MM.1S (cell line): ENCODE results near the gene ZMYND12.

ENCODE experiments used
- DNase-seq: peaks from one replicate; pipeline ENCODE4 v3.0.0-alpha.2; 2015
- H2AFZ ChIP-seq: fragments of 300-600 bp; sonication (generic); 2 replicates; pipeline ENCODE4 v1.6.0; 2016; ENCODE audit warnings: antibody characterized with exemption, low read length
- H3F3A ChIP-seq: fragments of 300-600 bp; sonication (generic); 2 replicates; pipeline ENCODE4 v1.6.1; 2016; ENCODE audit warnings: mild to moderate bottlenecking, antibody characterized with exemption, low read length, moderate library complexity, mixed read lengths; ENCODE audit not compliant: insufficient read depth
- H3K27ac ChIP-seq: fragments of 300-600 bp; sonication (generic); 2 replicates; pipeline ENCODE4 v1.5.1; 2016; ENCODE audit warnings: mild to moderate bottlenecking, low read length
- H3K27me3 ChIP-seq: fragments of 300-600 bp; sonication (generic); replicated peaks from 2 replicates; pipeline ENCODE4 v1.6.0; 2016; ENCODE audit warnings: low read length; ENCODE audit not compliant: insufficient read depth
- H3K36me3 ChIP-seq: fragments of 300-600 bp; sonication (generic); replicated peaks from 2 replicates; pipeline ENCODE4 v1.6.1; 2016; ENCODE audit warnings: mild to moderate bottlenecking, low read length, mixed read lengths; ENCODE audit not compliant: insufficient read depth
- H3K4me1 ChIP-seq: fragments of 300-600 bp; sonication (generic); 2 replicates; pipeline ENCODE4 v1.6.1; 2016; ENCODE audit warnings: low read length, mixed read lengths
- H3K4me2 ChIP-seq: fragments of 300-600 bp; sonication (generic); 2 replicates; pipeline ENCODE4 v1.6.0; 2016; ENCODE audit warnings: low read depth, low read length
- H3K4me3 ChIP-seq: fragments of 300-600 bp; sonication (generic); 2 replicates; pipeline ENCODE4 v1.5.1; 2016; ENCODE audit warnings: low read length, mixed read lengths
- H3K79me2 ChIP-seq: fragments of 300-600 bp; sonication (generic); 2 replicates; pipeline ENCODE4 v1.6.1; 2016; ENCODE audit warnings: mixed run types, low read length, mixed read lengths
- H3K9ac ChIP-seq: fragments of 300-600 bp; sonication (generic); 2 replicates; pipeline ENCODE4 v1.6.1; 2016; ENCODE audit warnings: low read length, mixed read lengths
- H3K9me2 ChIP-seq: fragments of 300-600 bp; sonication (generic); replicated peaks from 2 replicates; pipeline ENCODE4 v1.6.1; 2016; ENCODE audit warnings: mild to moderate bottlenecking, low read length, mixed read lengths; ENCODE audit not compliant: insufficient read depth
- H3K9me3 ChIP-seq: fragments of 300-600 bp; sonication (generic); replicated peaks from 2 replicates; pipeline ENCODE4 v1.6.1; 2016; ENCODE audit warnings: mild to moderate bottlenecking, low read length, mixed read lengths; ENCODE audit not compliant: insufficient read depth
- H4K20me1 ChIP-seq: fragments of 300-600 bp; sonication (generic); 2 replicates; pipeline ENCODE4 v1.6.1; 2016; ENCODE audit warnings: mild to moderate bottlenecking, low read length, moderate library complexity, mixed read lengths; ENCODE audit not compliant: insufficient read depth
- CTCF ChIP-seq: fragments of 300-600 bp; sonication (generic); IDR thresholded peaks from 2 replicates; pipeline ENCODE4 v1.5.1; 2016; ENCODE audit warnings: antibody characterized with exemption, low read length, mixed read lengths
- EZH2 ChIP-seq: fragments of 300-600 bp; sonication (generic); optimal IDR thresholded peaks from 2 replicates; pipeline ENCODE3; 2017; ENCODE audit warnings: low read depth, mild to moderate bottlenecking, antibody characterized with exemption, low read length, mixed read lengths
- EZH2phosphoT487 ChIP-seq: fragments of 300-600 bp; sonication (generic); IDR thresholded peaks from 2 replicates; pipeline ENCODE4 v1.6.1; 2018; ENCODE audit warnings: antibody characterized with exemption, low read length

Gene ZMYND12

GRCh38 chr1:42462828-42463763, 7.3 kb upstream of the ZMYND12 start, which contains the start of gene CCDC30:
Gene CCDC30, plus strand, starts transcription at chr1:42463286. Its CDS starts 17,266 bp downstream, at chr1:42480552.
- Histone ChIP-seq H3K27me3 (no peaks in the 10 kb centered on the region), H3K9ac (peak within 1 kb of the TSS; percentile 67), H3K9me2 (no peaks in the 10 kb centered on the region), H3K4me2 (peak within 1 kb of the TSS; percentile 86), H3K9me3 (no peaks in the 10 kb centered on the region), H3K36me3 (no peaks in the 10 kb centered on the region), H3K27ac (peak within 1 kb of the TSS; percentile 78), H3K4me3 (peak within 1 kb of the TSS; percentile 71), H2AFZ (peak within 1 kb of the TSS; percentile 71), H3K4me1 (no peaks in the 10 kb centered on the region), H4K20me1 (no peaks in the 10 kb centered on the region), H3K79me2 (peaks cover 3% of the 10 kb centered on the region; the same call in 1 of the 2 replicates), H3F3A (0 out of 2 replicates have a peak, but pooled peaks cover 18% of the 10 kb centered on the region)
- peak; percentile 100 for DNase-seq
- TF ChIP-seq EZH2 (no peak), CTCF (no peak), EZH2phosphoT487 (no peak)

GRCh38 chr1:42461196-42461595, 5.4 kb upstream of the ZMYND12 start:
- Histone ChIP-seq H3K27me3 (no peaks in the 10 kb centered on the region), H4K20me1 (no peaks in the 10 kb centered on the region), H3K4me3 (no peak overlapping the region), H3K9me2 (no peaks in the 10 kb centered on the region), H3K4me1 (peaks cover 5% of the 10 kb centered on the region), H3K79me2 (peaks cover 16% of the 10 kb centered on the region), H3K27ac (no peak overlapping the region), H3F3A (peaks cover 24% of the 10 kb centered on the region; the same call in 1 of the 2 replicates), H3K9me3 (no peaks in the 10 kb centered on the region), H3K4me2 (no peak overlapping the region), H2AFZ (no peak overlapping the region), H3K36me3 (no peaks in the 10 kb centered on the region), H3K9ac (no peak overlapping the region)
- no peak for TF ChIP-seq EZH2phosphoT487
- no peak for TF ChIP-seq EZH2
- no peak for TF ChIP-seq CTCF
- no peak for DNase-seq

GRCh38 chr1:42456754-42457089, 900 bp upstream of the ZMYND12 start:
- Histone ChIP-seq H3K4me3 (peak overlapping the region; percentile 89), H3K27me3 (no peaks in the 10 kb centered on the region), H3K9me3 (no peaks in the 10 kb centered on the region), H3K4me1 (peaks cover 9% of the 10 kb centered on the region), H3K4me2 (peak overlapping the region; percentile 99), H2AFZ (peak overlapping the region; percentile 100), H3K9ac (peak overlapping the region; percentile 95), H3K79me2 (peaks cover 16% of the 10 kb centered on the region), H3K27ac (peak overlapping the region; percentile 84), H3K9me2 (no peaks in the 10 kb centered on the region), H3K36me3 (no peaks in the 10 kb centered on the region), H4K20me1 (no peaks in the 10 kb centered on the region), H3F3A (peaks cover 14% of the 10 kb centered on the region; the same call in 1 of the 2 replicates)
- DNase-seq, result peak; percentile 81
- TF ChIP-seq EZH2 (no peak), CTCF (no peak), EZH2phosphoT487 (no peak)
